ENCODE measurements around the gene GARIN5B.
"Not testable (repeated sequence)": the region's sequence is repeated elsewhere in the genome, so short reads cannot be mapped to it uniquely, and the experiment has no call there.

The GARIN5B gene

DNA sequence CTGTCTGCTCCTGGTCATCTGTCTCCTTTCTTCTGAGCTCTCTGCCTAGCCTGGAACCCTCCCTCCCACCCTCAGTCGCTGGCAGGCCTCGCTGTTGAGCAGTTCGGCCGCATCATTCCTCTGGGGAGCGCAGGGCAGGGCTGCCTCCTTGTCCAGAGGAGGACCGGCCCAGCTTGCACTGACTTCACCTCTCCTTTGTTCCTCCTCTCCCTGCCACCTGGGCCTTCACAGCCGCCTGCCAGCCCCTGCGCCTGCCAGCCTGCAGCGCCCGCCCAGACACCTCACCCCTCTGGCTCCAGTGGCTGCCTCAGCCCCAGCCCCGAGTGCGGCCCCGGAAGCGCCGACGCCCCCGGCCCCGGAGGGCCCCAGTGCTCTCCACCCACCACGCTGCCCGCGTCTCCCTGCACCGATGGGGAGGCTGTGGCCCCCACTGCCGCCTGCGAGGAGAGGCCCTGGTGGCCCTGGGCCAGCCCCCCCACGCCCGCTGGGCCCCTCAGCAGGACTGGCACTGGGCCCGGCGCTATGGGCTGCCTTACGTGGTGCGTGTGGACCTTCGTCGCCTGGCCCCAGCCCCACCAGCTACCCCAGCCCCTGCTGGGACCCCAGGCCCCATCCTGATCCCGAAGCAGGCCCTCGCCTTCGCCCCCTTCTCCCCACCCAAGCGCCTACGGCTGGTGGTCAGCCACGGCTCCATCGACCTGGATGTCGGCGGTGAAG lies 16.2 kb downstream of the GARIN5B start:
- no peak for DNase-seq

DNA sequence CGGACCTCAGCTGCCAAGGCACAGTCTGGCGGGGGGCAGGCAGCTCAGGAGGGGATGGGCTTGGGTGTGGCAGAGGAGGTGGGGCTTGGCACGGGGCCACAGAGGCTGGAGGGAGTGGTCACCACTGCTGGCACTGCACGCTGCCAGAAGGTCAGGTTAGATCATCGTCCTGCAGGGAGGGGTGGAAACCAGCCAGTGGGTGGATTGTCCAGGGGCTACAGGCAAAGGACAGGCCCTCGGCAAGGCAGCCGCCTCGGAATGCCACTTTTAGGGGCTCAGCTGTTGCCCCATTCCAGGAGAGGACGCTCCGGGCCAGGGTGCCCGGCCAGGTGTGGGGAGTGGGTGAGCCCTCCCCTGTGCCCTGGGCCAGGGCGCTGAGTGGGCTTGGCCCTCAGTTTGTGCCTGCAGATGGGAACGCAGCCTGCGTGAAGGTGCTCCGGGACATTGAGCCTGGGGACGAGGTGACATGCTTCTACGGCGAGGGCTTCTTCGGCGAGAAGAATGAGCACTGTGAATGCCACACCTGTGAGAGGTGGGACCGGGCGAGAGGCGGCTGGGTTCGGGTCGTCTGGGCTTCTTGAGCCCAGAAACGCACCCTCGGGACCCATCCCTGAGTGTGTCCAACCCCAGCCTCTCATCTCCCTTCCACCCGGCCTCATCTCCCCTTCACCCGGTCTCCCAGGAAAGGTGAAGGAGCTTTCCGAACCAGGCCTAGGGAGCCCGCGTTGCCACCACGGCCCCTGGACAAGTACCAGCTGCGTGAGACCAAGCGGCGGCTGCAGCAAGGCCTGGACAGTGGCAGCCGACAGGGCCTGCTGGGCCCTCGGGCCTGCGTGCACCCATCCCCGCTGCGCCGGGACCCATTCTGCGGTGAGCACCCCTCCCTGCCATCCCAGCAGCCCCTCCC lies 17.0 kb downstream of the GARIN5B start:
- DNase-seq: no peak

DNA sequence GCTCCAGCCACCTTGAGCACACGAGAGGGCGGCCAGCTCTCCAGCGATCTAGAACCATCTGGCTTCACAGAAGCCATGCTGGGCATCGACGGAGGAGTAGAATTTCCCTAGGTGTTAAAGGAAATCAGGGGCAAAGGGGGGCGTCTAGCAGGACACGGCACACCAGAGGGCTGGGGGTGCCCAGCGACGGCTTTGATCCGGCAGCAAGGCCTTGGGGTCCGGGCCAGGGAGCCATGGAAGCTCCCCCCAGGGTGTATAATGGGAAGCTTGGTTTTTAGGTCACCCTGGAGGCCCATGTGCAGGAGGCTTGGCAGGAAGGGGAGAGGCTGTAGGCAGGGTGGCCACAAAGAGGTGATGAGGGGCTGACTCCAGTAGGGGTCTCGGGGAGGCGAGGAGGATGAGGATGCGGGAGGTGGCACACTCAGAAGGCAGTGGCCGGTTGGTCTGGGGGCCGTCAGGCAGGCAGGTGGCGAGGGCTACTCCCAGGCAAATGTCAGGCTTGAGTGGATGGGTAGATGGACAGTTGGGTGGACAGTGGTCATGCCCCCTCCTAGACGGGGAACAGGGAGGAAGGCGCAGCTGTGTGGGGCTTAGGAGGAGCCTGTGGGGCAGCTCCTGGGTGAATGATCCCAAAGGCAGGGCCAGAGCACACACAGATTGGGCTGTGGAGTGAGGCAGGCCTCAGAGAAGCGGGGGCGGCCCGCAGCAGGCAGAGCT lies 17.8 kb downstream of the GARIN5B start:
- DNase-seq: no peak

DNA sequence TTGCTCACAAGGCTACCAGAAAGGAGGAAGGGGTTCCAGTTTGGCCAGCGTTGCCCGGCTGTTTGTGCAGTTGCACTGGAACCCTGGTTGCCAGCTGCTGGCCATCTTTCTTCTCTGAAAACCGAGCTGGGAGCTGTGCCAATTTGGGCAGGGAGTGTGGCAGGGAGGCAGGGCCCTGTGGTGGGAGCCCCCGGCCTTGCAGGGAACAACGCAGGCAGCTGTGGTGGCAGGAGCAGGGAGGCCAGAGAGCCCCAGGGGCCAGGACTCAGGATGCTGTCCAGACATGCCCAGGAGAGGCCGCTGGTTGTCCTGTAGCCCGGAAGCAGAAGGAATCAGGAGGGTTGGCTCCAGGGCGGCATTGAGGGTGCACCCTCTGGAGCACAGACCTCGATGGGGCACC lies 18.6 kb downstream of the GARIN5B start:
- DNase-seq: no peak

DNA sequence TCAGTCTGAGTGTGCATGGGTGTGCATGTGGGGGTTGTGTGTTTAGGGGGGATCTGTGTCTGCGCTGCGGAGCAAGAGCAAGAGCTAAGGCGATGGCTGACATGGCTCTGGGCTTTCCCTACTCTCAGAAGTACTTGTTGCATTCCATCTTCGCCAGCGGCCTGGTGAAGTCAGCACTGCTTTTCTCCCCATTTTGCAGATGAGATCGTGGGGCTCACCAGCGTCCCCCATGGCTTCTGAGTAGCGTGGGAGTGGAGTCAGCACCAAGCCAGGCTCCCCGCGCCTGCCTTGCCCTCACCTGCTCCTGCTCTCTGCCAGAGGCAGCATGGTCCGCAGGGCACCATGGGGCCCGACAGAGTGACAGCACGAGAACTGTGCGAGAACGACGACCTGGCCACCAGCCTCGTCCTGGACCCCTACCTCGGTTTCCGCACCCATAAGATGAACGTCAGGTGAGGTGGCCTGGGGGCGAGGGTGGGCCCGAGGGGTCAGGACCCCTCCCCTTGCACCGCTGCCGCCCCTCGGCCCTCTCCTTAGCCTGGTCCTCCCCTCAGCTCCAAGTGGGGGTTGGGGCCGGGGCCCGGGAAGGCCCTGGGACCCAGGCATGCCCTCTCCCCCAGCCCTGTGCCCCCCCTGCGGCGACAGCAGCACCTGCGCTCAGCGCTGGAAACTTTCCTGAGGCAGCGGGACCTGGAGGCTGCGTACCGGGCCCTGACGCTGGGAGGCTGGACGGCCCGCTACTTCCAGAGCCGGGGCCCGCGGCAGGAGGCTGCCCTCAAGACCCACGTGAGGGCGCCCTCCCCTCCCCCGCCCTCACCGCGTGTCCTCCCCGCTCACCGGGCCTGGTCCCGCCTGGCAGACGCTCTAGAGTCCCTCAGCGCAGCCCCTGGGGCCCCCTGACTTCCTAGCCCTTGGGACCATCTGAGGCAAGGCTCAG lies 21.2 kb downstream of the GARIN5B start:
- no peak for DNase-seq

DNA sequence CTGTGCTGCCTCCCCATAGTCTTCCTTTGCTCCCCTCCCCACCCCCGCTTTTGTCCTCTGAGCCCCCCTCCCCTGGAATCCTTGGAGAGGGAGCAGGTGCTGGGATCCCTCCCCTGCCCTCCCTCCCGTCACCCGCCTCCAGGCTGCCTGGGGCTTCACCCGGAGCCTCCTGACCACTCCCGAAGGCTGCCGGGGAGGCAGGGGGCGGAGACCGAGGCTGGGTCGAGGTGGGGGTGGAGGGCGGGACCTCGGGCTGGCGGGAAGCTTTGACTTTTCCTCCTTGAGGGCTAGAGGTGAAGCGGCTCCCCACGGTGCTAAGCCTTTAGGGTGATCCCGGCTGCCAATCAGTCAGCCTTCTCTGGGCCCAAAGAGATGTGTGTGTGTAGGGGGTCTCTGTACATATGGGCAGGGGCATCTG lies 21.9 kb downstream of the GARIN5B start:
- DNase-seq: peak; percentile 33

DNA sequence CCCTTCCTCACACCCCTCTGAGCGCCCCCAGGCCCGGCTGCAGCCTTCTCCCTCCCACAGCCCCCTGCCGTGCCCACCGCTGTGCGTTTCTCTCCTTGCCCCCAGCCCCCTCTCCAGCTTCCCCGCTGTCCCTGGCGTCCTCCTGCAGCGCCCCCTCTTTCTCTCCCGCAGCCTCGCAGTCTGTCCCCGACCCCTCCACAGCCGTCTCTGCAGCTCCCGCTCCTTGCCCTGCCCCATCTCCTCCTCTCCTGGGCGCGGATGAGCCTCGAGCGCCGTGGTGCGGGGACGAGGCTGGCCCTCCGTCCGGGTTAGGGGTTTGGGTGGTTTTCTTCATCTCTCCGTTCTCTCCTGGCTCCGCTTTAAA lies 22.3 kb downstream of the GARIN5B start:
- DNase-seq: no peak

DNA sequence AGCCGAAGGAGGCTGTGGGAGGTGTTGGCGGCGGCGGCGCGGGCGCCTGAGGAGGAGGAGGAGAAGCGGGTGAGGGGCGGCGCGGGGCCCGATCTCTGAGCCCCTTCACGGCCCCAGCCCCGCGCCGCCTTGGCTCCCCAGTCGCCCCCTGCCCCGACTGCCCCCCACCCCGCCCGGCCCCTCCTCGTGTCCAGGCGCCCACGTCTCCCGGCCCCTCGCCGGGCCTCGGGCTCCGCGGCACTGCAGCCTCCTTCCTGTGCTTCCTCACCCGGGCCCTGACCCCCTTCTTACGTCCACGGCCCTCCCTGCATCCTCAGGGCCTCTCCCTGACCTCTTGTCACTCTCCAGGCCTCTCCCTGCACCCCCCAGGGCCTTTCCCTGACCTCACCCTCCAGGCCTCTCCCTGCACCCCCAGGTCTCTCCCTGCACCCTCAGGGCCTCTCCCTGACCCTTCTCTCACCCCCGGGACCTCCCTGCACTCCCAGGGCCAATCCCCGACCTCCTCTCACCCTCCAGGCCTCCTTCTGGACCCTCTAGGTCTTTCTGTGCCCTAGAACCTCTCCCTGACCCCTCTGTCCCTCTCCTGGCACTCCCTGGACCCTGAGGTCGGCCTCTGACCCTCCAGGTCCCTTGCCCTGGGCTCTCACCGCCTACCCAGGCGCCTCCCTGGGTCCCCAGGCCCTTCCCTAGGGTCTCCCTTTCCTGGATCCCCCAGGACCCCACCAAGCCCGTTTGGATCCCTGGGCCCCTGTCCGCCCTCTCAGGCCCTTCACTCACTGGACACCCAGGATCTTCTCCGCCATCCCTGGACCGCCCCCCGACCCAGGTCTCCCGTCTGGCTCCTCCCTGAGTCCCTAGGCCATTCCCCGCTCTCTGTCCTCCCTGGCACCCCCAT lies 22.9 kb downstream of the GARIN5B start:
- DNase-seq: peak; percentile 35

DNA sequence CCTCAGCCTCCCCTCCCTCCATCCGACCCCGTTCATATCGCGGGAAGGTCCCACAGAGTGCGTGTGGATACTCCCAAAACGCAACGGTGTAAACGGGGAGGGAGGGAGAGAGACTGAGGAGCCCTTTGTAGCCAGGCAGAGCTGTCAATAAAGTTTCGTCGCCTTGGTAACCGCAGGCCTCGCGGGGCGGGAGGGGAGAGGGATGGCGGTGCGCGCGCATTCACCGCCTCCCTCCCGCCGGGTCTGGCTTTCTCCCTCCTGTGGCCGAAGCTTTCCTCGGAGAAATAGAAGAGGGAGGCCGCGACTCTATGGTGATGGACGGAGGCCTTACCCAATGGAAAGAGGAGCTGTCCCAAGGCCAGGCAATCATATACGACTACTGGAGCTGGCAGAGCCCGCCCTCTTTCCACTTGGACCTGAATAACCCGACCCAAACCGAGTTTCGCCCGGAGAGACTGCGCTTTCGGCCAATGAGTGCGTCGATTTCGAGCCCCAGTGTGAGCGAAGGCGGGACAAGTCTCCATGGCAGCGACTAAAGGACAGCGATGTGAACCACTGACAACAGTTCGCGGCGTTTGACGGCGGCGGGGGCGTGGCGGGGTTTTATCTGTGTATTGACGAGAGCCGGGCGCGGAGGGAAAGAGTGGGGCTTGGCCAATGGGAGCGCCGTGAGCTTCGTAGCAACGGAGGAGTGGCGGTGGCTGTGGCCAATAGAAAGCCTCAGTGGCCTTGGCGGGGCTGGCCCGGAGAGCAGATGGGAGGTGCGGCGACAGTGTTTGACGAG lies 23.8 kb downstream of the GARIN5B start, which contains the start of gene KMT5C:
Gene KMT5C, plus strand, starts transcription at position 772 of the 784 bp plus-strand sequence. CDS start 2,061 bp downstream, outside the sequence.
- peak; percentile 100 for DNase-seq

DNA sequence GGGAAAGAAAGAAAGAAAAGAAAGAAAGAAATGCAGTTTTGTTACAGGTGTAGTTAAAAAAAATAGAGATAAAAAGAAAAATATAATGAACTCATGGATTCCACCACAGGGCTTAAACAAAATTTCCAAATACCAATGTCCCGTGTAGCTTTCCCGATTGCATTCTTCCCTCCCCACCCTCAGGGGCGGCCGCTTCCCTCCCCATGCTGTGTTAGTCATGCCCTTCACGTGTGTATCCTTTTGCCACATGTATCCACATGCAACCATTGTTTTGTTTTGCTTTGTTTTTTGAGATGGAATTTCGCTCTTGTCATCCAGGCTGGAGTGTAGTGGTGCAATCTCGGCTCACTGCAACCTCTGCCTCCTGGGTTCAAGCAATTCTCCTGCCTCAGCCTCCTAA lies 27.0 kb downstream of the GARIN5B start:
- DNase-seq: no peak

DNA sequence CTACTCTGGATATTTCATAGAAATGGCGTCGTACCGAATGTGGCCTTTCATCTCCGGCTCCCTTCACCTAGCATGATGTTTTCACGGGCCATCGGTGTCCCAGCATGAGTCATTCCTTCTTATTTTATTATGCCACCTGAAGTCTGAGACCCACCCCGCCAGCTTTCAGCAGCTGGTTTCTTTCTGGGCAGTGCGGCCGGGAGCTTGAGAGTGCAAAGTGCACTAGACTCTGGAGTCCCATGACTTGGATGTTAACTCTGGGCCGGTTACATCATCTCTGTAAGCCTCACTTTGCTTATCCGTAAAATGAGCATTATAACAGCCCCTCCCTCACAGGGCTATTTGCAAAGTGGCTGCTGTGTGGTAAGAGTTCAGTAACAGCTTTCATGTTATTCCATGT lies 29.2 kb downstream of the GARIN5B start:
- no peak for DNase-seq

DNA sequence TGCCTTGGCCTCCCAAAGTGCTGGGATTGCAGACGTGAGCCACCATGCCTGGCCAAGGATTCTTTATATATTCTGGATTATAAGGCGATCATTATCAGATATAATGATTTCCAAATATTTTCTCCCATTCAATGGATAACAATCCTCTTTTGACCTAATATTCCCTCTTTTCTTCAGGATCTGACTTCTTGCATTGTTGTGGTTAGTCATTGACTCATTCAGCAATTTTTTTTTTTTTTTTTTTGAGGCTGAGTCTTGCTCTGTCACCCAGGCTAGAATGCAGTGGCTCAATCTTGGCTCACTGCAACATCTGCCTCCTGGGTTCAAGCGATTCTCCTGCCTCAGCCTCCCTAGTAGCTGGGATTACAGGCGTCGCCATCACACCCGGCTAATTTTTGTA lies 33.3 kb downstream of the GARIN5B start:
- DNase-seq: not testable (repeated sequence)

DNA sequence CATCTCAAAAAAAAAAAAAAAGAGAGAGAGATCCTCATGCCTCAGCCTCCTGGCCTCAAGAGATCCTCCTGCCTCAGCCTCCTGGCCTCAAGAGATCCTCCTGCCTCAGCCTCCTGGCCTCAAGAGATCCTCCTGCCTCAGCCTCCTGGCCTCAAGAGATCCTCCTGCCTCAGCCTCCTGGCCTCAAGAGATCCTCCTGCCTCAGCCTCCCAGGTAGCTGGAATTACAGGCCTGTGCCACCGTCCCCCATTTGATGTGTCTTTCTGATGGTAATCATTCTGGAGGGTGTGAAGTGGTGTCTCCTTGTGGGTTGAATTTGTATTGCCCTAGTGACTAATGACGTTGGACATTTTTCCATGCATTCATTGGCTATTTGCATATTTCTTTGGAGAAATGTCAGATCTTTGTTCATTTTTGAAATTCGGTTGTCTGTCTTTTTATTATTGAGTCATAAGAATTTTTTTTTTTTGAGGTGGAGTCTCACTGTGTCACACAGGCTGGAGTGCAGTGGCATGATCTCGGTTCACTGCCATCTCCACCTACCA lies 34.2 kb downstream of the GARIN5B start:
- not testable (repeated sequence) for DNase-seq

DNA sequence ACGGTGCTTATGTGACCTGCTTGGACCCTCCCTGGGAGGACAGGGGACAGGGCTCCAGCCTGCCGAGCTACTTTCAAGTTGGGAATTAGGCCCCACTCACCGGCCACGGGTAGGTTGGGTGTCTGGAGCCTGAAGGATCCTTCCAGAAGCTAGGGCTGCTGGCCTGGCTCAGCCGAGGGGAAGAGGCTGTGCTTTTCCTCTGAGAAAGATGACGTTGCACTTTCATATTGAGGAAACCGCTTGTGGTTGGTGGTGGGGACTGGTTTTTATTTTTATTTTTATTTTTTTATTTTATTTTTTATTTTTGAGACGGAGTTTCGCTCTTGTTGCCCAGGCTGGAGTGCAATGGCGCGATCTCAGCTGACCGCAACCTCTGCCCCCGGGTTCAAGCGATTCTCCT lies 37.9 kb downstream of the GARIN5B start, which contains the start of gene TMEM150B:
Gene TMEM150B, minus strand, starts transcription at position 170 of the 400 bp plus-strand sequence. CDS start 4,305 bp downstream, outside the sequence.
- no peak for DNase-seq

DNA sequence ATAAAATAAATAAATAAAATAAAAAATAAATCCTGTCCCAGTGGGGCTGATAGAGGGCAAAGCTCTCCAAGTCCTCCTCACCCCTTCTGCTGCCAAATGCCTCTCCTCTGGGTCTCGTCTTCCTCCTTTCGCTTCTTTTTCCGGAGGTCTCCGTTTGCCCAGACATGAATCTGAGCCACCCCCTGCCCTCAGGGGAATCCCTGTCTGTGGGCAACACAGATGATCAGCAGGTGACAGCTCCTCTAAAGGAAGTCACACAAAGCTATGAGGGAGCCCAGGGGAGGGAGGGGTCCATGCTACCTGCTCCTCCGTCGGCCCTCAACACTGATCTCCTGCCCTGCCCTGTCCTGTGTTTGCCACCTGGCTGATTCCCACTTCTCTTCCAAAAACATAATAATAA lies 38.4 kb downstream of the GARIN5B start:
- DNase-seq: no peak

DNA sequence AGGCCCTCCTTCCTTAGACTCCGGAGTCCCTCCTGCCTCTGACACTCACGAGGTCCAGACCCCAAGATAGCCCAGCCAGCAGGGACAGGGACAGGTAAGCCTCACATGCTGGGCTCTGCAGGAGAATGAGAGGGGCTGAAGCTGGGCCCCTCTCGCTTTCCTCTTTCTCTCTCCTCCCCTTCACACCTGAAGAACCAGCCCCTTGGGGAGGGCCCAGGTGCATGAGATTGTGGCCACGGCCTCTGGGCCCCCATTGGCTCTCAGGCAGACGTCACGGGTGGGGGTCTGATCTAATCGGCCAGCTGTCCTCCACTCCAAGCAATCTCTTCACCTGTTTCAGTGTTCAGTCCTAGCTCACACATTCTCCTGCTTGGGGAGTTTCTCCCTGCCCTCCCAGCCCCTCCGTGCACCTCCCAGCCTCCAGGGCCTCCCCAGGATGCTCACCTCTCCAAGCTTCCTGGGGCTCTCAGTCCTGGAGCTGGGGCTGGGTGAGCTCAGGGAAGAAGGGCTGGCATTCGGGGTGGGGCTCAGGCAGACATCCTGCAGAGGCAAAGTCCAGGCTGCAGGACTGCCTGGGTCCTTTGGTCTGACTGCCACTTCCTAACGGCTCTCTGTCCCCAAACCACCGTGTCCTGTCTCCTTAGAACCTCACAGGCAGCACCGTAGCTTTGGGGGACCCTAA lies 40.7 kb downstream of the GARIN5B start:
- no peak for DNase-seq

DNA sequence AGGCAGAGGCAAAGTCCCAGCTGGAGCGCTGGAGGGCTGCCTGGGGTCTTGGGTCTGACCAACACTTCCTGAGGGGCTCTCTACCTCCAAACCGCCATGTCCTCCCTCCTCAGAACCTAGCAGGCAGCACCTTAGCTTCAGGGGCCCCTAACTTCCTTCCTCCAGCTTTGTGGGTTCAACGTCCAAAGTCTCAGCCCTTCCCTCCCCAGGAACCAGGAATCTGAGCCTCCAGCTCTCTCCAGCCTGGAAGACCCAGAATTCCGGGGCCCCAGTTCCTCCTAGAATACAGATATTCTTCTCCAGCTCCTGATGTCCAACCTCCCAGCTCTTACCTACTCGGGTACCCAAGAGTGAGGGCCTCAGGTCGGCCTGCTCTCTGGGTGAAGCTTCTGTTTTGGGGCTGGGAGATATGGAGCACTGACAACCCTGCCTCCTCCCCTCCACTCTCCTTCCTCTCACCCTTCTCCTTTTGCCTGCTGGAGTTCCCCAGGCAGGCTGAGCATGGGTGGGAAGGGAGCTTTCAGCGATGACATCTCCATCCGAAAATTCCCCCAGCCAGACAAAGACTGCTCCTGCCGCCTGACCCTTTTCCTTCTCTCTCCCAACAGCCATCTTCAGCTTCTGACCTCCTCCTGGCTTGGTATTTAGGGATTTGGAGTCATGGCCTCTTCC lies 41.5 kb downstream of the GARIN5B start:
- no peak for DNase-seq

DNA sequence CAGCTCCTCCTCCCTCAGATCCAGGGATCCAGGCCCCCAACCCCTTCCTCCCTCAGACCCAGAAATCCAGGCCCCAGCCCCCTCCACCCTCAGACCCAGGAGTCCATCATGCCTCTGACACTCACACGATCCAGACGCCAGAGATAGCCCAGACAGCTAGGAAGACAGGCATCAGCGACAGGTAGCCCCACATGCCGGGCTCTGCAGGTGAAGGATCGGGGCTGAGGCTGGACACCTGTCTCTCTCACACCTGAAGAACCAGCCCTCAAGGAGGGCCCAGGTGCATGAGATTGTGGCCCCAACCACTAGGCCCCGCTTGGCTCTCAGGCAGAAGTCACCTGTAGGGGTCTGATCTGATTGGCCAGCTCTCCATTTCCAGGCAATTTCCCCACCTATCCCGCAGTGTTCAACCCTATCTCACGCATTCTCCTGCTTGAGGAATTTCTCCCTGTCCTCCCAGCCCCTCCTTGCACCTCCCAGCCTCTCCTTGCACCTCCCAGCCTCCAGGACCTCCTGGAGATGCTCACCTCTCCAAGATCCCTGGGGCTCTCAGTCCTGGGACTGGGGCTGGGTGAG lies 42.1 kb downstream of the GARIN5B start:
- DNase-seq: no peak
